Right atrium auricular region (tissue), 2 donors: Measurements from ENCODE around the gene ARHGEF10L. TPM values are rescaled to one million over a fixed set of nuclear protein-coding genes. Genes with fewer than 3 reads are reported as not detected.

Source experiments
- DNase-seq: peaks from one replicate; pipeline ENCODE4 v3.0.0-alpha.2; 2019; ENCODE audit warnings: low spot score
- H3K27ac ChIP-seq, 2 donors: fragments of 200-600 bp; sonication (generic); 1 replicate in 1 of 2; 2 replicates in 1 of 2; pipeline ENCODE4 v1.5.1; 2016 to 2019
- H3K27me3 ChIP-seq, 2 donors: fragments of 200-600 bp; sonication (generic); one replicate each; pipeline versions ENCODE4 v1.5.1 to v1.6.0; 2017 to 2019
- H3K36me3 ChIP-seq: fragments of 200-600 bp; sonication (generic); one replicate; pipeline ENCODE4 v1.5.1; 2016
- H3K4me1 ChIP-seq, 2 donors: fragments of 200-600 bp; sonication (generic); one replicate each; pipeline versions ENCODE4 v1.5.1 to v1.6.0; 2017 to 2019
- H3K4me3 ChIP-seq, 2 donors: fragments of 200-600 bp; sonication (generic); 1 replicate in 1 of 2; 2 replicates in 1 of 2; pipeline ENCODE4 v1.5.1; 2017 to 2019; ENCODE audit warnings: mild to moderate bottlenecking in 1 of 2, moderate library complexity in 1 of 2
- H3K9me3 ChIP-seq, 2 donors: fragments of 200-600 bp; sonication (generic); one replicate each; pipeline ENCODE4 v1.5.1; 2019
- total RNA-seq, 2 donors: library from RNA; depleted of rRNA; stranded (reverse); fragments of >200 nt; gene quantifications; one replicate each; pipeline ENCODE4 v1.1.0, GENCODE V29; 2016
- TF ChIP-seq, protein P1 (sequence below), 2 donors: fragments of 200-600 bp; sonication (generic); IDR thresholded peaks; one replicate each; pipeline ENCODE4 v1.5.1; 2019; ENCODE audit warnings: antibody characterized with exemption in 2 of 2

Gene ARHGEF10L
- total RNA-seq, 2 donors from 2014 or later: 49.3 to 52.2 TPM

- no peaks in the 10 kb centered on the region for H3K36me3 ChIP-seq
- TF ChIP-seq, protein P1, sequence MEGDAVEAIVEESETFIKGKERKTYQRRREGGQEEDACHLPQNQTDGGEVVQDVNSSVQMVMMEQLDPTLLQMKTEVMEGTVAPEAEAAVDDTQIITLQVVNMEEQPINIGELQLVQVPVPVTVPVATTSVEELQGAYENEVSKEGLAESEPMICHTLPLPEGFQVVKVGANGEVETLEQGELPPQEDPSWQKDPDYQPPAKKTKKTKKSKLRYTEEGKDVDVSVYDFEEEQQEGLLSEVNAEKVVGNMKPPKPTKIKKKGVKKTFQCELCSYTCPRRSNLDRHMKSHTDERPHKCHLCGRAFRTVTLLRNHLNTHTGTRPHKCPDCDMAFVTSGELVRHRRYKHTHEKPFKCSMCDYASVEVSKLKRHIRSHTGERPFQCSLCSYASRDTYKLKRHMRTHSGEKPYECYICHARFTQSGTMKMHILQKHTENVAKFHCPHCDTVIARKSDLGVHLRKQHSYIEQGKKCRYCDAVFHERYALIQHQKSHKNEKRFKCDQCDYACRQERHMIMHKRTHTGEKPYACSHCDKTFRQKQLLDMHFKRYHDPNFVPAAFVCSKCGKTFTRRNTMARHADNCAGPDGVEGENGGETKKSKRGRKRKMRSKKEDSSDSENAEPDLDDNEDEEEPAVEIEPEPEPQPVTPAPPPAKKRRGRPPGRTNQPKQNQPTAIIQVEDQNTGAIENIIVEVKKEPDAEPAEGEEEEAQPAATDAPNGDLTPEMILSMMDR (IDR thresholded peaks at IDR 0.05): no peak
- H3K4me1 ChIP-seq: peaks cover 0 to 93% of the 10 kb centered on the region in 2 donors
- H3K9me3 ChIP-seq: no peaks in the 10 kb centered on the region
- peak overlapping the region; percentile 96 to 98 for H3K27ac ChIP-seq
- no peak for DNase-seq
- no peaks in the 10 kb centered on the region for H3K27me3 ChIP-seq
- H3K4me3 ChIP-seq: no peak overlapping the region
Measured at GRCh38 chr1:17566417-17566816, 26.9 kb downstream of the ARHGEF10L start.

GRCh38 chr1:17566892-17567291 is 27.4 kb downstream of the ARHGEF10L start:
- H3K4me3 ChIP-seq: no peak overlapping the region
- H3K27me3 ChIP-seq: no peaks in the 10 kb centered on the region
- no peaks in the 10 kb centered on the region for H3K36me3 ChIP-seq
- TF ChIP-seq, protein P1 (IDR thresholded peaks at IDR 0.05): no peak
- no peak for DNase-seq
- no peaks in the 10 kb centered on the region for H3K9me3 ChIP-seq
- H3K4me1 ChIP-seq: peaks cover 0 to 89% of the 10 kb centered on the region in 2 donors
- H3K27ac ChIP-seq: peak overlapping the region; percentile 96 to 98

GRCh38 chr1:17567582-17567981 is 28.1 kb downstream of the ARHGEF10L start:
- Histone ChIP-seq H3K36me3 (no peaks in the 10 kb centered on the region), H3K9me3 (no peaks in the 10 kb centered on the region), H3K4me1 (peaks cover 0 to 89% of the 10 kb centered on the region in 2 donors), H3K27ac (peak overlapping the region; percentile 96 to 98), H3K27me3 (no peaks in the 10 kb centered on the region), H3K4me3 (no peak overlapping the region)
- TF ChIP-seq, protein P1 (IDR thresholded peaks at IDR 0.05): no peak
- DNase-seq: peak; percentile 79

- no peak for DNase-seq
- H3K27ac ChIP-seq: peak overlapping the region; percentile 96 to 98
- TF ChIP-seq, protein P1 (IDR thresholded peaks at IDR 0.05): no peak
- H3K27me3 ChIP-seq: no peaks in the 10 kb centered on the region
- H3K4me1 ChIP-seq: peaks cover 0 to 94% of the 10 kb centered on the region in 2 donors
- H3K36me3 ChIP-seq: no peaks in the 10 kb centered on the region
- H3K9me3 ChIP-seq: no peaks in the 10 kb centered on the region
- no peak overlapping the region for H3K4me3 ChIP-seq
Measured at GRCh38 chr1:17568014-17568900, 28.8 kb downstream of the ARHGEF10L start.

- TF ChIP-seq, protein P1 (IDR thresholded peaks at IDR 0.05): no peak
- no peaks in the 10 kb centered on the region for H3K27me3 ChIP-seq
- H3K9me3 ChIP-seq: no peaks in the 10 kb centered on the region
- H3K36me3 ChIP-seq: no peaks in the 10 kb centered on the region
- peak overlapping the region in 1 of 2 donors; percentile 19 for H3K4me3 ChIP-seq
- H3K4me1 ChIP-seq: peaks cover 0 to 94% of the 10 kb centered on the region in 2 donors
- peak overlapping the region; percentile 96 to 98 for H3K27ac ChIP-seq
- peak; percentile 94 for DNase-seq
Measured at GRCh38 chr1:17569200-17570139, 30.0 kb downstream of the ARHGEF10L start.
